Activated T-cell treated with anti-CD3 and anti-CD28 coated beads for 48 hours (primary cell): ENCODE data around the gene SHISAL1.

Experiments used
- DNase-seq: peaks from one replicate; pipeline ENCODE4 v3.0.0-alpha.2; 2020; ENCODE audit warnings: low read depth

The SHISAL1 gene

DNA sequence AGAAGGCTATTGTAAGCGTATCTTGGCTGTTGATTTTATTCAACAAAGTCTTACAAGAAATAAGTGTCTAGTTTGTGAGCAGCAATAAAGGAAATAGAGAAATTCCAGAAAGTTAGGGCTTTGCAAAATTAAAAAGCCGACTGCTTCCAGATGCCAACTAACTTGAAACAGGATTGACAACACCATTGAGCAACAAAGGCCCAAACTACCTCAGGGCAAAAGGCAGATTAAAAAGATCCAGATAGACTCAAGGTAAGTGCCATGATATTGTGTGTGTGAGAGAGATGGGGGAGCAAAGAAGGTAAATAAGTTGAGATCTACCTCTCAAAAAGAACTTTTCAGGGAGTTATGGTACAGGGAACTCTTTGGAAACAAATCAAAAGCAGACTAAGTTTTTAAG is 82.9 kb downstream of the SHISAL1 start:
- no peak for DNase-seq

DNA sequence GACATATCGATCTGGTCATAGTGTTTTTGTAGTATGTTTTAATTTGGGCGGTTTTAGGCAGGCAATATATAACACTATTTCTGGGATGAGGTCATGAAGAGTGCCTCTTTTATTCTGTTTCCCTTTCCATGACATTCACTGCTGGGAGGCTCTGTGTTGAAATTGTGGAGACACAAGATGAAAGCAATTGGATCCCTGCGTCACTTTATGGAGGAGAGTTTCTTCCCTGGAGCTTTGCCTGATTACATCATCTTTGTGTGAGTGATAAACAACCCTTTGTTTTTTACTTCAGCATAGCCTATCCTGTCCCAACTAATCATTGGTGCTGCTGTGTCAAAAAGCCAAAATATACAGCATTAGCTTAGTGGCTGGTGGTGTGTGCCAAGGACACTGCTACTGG is 83.4 kb downstream of the SHISAL1 start:
- no peak for DNase-seq

DNA sequence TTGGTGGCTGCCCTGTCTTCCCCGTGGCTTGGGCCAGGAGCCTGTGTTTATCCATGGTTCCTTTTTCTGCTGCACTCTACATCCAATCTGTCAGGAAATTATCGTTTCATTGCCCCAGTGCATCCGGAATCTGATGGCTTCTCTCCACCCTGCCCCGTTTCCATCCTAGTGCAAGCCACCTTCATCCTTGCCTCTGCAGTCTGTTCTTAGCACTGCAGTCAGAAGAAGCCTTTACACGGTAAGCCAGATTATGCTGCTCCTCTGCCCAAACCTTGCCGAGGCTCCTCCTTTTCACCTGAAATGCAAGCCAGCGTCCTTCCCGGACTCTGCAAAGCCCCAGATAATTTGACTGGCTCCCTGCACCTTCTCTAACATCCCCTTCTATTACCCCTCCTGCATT is 86.9 kb downstream of the SHISAL1 start:
- no peak for DNase-seq

DNA sequence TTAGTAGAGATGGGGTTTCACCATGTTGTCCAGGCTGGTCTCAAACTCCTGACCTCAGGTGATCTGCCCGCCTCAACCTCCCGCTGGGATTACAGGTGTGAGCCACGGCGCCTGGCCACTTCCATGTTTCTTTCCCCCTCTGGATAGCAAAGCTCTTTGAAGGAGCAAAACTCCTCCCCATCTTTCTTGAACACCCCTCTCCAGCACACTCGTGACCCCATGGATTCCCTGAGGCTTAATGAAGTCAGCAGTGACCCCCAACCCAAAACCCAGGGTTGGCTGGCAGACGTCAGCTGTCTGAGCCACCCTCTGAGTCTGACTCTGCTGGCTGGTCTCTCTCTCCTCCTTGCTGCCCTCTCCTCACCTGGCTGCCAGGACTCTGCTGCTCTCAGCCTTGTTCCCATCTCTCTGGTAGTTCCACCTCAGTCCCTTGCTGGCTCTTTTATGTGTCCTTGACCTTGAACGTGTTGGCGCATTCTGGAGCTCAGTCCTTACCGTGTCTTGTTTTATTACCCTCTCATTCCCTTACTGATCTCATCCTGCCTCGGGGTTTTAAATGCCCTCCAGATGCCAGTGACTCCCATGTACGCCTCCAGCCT is 87.6 kb downstream of the SHISAL1 start:
- no peak for DNase-seq

DNA sequence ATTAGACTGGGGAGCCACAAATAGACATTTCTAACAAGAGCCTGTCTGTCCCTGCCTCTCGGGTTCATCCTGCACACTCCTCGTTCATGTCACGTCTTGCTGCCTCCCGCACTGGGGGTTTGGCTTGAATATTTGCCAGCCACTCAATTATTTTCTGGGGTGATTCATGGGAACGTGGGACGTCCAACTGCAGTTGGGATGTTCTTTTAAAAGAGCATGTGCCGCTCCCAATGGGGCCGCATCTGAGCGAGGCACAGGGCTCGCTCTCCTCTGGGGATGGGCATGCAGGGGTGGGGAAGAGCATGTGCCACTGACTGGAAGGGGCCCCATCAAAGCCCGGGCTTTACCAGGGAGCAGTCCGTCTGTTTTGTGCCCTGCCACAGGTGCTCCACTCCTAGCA is 88.6 kb downstream of the SHISAL1 start:
- DNase-seq = no peak

DNA sequence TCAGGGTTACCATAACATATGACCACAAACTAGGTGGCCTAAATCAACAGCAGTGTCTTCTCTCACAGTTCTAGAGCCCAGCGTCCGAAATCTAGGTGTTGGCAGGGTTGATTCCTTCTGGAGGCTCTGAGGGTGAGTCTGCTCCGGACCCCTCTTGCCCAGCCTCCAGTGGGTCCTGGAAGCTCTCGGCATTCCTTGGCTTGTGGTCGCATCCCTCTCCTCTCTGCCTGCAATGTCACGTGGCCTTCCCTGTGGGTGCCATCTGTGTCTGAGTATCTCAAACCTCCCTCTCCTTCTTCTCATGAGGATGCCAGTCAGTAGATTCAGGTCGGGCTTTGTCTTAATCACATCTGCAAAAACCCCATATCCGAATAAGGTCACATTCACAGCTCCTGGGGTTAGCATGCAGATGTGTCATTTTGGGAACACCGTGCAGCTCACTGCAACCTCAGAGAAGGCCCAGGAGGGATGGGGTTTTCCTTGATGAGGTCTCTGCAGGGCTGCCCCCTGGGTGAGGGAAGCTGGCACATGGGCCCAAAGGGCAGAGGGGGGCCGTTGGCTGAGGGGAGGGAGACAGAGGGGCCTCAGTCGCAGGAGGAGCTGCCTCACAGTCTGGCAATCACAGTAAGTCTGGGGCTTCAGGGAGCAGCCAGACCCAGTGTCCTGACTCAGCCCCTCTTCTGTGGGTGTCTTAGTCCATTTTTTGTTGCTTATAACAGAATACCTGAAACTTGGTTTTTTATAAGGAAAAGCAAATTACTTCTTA is 90.9 kb downstream of the SHISAL1 start:
- DNase-seq = no peak

DNA sequence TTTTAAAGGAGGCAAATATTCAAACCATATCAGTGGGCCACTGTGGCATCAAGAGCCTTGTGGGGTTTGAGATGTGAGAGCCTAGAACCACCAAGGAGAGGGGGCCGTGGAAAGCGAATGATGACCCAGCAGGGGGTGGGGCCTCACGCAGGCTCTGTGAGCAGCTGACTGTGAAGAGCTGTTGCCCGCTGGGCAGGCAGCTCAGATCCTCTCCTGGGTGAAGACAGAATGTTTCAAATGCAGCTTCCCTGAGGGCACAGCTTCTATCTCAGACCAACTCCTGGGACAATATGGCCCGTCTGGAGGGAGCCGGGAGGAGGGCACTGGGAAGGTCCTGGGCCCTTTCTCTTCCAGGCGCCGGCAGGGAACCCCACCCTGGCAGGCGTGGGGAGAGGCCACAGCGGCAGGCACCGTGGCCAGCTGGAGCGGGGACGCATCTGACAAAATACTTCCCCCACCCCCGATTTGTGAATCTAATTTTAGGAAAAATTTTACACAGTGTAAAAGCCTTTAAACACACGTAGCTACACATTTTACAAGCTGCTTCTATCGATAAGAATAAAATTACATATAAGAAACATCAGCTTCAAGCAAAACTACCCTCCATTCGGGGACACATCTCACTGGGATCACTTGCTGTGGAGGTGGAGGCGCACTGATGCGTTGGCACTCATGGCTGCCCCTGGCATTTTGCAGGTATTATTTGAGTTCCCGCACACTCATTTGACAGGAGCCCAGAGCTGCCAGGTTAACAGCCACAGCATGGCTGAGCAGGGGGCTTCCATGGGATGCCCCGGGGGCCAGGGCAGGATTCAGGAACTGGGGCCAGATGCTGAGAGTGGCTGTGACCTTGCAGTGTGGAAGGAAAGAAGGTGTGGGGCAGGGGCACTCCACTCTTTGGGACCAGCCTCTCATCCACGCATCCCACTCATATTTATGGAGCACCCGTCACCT is 91.7 kb downstream of the SHISAL1 start:
- no peak for DNase-seq

DNA sequence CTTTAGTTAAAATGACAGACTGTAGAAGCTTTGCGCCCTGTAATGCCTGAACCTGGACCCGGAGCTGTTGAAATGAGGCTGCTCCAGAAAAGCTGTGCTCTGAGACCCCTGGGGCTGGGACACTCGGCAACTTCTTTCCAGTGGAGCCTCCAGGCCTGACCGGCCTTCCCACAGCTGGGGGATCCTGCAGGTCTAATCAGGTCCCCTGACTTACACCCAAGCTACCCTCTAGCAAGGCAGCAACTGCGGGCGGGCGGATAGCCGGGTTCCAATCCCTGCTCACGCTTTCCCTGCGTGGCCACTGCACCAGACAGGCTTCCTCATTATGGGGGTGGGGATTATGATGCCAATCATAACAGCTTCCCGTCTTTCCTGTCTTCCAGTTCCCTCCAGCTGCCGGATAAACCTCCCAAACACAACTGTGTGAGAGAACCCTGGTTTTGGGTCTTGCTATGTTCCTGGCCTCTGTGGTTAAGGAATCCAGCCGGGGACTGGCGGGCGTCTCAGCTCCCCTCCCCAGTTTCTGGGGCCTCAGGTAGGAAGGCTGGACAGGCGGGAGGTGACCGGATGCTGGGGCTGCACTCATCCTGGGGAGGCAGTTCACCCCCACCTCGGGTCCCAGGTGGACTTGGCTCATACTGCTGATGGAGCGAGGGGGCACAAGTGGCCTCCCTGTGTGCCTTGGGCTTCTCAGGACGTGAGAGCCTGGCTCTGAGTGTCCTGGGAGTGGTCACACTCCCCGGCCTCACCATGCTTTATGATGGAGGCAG is 93.5 kb downstream of the SHISAL1 start:
- no peak for DNase-seq

DNA sequence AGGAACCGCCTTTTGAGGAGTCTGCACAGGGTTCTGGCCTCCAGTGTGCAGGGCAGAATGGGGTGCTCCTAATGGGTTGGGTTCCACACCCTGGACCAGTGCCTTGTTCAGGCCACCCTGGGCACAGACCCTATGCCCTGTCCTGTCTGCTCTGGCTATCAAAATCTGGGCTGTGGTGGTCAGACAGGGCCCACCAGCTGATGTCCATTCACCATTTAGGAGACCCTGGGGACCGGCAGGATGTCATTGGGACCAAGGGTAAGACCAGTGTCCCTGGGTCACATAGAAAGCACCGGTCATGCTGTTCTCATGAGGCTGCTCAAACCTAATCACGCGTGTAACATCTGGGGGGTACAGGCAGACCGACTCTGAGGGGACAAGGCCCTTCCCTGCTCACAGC is 94.7 kb downstream of the SHISAL1 start:
- DNase-seq = no peak

DNA sequence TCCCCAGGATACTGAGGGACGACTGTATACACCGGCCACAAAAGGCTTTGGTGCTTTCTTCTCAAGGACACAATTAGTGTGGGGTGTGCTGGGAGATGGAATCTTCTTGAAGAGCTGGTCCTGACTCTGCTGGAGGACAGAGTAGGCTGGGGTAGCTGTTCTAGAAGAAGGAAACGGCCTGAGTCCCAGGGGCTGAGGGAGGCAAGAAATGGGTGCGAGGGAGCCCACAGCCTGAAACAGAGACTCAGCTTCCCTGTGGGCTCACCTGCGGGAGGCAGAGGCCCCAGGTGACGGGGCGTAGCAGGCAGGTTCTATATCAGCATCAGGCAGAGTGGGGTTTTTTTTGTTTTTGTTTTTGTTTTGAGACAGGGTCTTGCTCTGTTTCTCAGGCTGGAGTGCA is 95.4 kb downstream of the SHISAL1 start:
- no peak for DNase-seq

DNA sequence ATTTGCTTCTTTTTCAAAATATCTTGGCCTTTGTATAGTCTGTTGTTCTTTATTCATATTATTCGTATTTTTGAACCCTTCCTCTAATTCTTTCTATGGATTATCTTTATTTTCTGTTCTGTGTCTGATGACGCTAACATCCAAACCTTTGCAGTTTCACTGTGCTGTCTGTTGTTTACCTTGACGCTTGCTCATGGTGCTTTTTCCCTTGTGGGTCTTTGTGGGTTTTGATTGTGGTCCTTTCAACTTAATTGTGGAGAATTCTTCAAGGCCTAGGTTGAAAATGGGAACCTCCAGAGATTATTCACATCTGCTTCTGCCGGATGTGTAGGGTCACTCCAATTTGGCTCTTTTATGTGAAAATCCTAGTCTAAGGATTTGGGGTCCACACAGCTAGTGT is 97.5 kb downstream of the SHISAL1 start:
- DNase-seq = no peak

DNA sequence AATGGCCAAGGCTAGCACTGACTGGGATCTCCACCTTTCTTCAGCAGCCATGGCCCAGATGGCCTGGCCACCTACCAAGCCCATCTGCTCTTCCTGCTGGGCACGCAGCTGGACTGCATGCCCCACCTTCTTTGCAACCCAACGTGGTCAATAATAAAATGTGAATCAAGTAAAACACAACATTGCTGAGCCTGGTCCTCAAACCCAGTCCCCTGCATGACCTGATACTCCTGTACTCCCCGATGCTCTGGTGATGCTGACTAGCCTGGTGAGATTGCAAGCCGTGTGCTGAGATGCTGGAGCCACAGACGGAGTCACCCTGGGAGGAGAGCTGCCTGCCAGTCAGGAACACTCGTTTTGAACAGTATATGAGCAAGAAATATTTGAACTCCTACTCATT is 98.0 kb downstream of the SHISAL1 start:
- DNase-seq = no peak

DNA sequence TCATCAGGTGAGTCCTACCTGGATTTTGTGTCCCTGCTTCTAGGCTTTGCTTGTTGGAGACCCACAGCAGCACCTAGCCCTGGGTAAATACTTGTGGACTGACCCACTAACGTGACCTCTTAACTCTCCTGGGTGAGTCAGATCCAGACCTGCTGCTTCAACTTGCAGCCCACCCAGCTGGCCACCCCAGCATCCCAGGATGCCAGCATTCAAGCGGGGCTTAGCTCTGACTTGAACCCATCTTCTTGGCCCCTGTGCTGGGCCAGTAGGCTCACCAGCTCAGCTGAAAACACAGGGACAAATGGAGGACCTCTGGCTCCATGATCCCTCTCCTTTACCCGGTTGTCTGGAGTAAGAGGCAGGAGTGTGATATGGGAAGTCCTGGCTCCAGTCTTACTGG is 98.6 kb downstream of the SHISAL1 start:
- no peak for DNase-seq

DNA sequence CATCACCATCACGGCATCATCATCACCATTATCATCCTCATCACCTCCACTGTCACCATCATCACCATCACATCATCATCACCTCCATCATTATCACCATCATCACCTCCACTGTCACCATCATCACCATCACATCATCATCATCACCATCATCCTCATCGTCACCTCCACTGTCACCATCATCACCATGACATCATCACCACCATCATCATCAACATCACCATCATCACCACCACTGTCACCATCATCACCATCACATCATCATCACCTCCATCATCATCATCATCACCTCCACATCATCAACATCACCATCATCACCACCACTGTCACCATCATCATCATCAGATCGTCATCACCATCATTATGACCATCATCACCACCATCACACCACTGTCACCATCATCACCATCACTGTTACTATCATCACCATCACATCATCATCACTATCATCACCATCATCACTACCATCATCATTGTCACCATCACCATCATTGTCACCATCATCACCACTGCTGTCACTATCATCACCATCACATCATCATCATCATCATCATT is 99.2 kb downstream of the SHISAL1 start:
- DNase-seq = no peak

DNA sequence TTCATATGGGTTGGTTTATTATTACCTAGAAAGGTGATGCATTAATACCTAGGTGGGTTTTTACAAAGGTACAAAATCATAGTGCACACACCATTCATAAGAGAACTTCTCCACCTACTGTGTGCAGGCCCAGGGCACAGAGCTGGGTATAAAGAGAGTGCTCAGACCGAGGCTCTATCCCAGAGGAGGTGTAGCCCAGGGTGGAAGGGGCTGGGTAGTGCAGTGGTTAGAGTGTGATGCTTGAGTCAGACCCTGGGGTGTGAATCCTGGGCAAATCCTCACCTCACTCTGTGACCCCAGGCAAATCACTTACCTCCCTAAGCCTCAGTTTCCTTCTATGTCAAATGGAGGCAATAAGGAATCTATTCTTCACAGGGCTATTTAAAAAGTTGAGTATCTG is 99.8 kb downstream of the SHISAL1 start:
- no peak for DNase-seq

DNA sequence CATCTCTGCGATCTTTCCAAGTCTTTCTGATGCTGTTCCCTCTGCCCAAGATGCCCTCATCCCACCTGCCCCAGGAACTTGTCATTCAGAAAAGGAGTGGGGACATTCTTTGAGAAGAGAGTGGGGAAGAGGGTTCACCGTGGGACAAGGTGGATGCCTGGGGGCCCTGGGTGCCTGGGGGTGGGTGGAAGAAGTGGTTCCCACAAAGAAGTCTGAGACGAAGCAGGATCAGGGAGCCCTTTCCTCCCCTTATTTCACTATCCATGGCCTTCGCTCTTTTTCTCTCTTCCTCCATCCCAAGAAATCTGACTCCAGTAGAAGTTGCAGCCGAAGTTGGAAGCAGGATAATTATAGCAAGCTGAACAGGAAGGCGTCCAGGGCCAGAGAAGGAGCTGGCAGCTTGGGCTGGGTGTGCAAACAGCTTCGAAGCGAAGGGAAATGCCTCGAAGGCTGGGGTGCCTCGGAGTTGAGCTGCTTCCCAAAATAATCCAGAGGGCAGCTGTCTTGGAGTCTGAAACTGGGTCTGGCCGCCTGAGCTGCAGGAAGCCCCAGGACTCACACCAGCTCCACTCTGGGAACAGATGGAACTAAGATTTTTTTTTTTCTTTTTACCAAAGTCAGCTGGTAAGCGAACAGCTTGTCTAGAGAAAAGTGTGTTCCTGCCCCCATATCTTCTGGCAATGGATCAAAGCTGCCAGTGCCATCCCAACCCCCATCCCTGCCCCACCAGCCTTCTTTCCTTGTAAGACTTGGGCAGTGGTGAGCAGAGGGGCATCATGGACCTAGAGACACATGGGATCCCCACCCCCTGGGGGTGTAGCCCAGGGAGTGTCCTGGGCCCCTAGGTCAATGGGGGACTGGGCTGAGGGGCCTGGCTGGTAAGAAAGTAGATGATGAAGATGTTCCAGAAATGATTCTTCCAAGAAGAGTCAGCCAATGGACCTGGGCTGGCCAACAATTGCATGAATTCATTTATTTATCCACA is 100.5 kb downstream of the SHISAL1 start:
- DNase-seq = no peak

DNA sequence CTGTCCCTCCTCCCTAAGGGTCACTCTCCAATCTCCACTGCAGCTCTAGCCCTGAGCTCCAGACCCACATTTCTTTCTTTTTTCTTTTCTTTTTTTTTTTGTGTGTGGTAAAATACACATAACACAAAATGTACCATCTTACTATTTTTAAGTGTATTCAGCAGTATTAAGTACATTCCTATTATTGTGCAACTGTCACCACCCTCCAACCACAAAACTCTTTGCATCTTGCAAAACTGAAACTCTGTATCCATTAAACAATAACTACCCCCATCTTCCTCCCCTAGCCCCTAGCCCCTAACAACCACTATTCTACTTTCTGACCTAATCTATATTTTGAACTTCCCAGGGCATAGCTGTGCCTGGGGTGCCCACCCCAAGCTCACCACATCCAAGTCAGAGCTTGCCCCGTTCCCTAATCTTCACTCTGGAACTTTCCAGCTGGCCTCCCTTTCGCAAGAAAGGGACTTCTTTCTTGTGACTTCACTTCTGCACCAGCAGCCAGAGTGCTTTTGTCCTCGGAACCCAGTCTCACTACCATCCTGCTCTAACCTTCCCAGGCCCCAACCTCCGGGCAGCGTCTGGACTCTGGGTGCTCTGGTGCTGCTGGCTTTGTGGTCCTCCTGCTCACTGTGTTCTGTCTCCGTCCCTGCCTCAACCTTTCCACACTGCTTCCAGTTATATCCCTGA is 101.3 kb downstream of the SHISAL1 start:
- DNase-seq = no peak

DNA sequence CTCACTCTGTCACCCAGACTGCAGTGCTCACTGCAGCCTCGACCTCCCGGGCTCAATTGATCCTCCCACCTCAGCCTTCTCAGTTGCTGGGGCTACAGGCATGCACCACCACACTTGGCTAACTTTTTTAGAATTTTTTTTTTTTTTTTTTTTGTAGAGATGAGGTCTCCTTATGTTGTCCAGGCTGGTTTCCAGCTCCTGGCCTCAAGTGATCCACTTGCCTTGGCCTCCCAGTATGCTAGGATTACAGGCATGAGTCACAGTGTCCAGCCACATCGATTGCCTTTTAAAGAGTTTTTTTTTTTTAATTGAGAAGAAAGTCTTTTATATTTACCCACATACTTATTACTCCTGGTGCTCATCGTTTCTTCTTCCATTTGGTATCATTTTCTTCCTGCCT is 102.0 kb downstream of the SHISAL1 start:
- DNase-seq = no peak

DNA sequence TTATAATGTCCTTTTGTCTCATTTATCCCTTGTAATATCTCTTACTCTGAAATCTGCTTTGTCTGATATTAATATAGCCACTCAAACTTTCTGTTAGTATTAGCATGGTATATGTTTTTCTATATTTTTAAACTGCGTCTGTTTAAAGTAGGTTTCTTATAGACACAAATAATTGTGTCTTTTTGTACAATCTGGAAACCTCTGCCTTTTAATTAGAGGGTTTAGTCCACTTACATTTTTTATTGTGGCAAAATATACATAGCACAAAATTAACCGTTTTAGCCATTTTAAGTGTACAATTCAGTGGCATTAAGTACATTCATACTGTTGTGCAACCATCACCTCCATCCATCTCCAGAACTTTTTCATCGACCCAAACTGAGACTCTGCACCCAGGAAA is 103.4 kb downstream of the SHISAL1 start:
- DNase-seq = no peak

DNA sequence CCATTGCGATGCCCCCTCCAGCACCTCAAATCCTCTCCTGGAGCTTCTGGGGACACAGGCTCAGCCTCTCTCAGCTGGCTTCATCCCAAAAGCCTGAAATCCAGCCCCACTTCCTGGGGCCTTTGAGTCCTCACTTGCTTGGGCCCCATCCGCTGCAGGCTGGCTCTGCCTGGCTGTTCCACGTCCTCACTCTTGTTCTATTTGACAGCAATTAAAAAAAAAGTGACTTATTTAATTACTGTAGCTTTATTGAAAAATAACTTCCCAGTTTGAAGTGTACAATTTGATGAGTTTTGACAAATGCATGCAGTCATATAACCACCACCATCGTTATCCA is 104.8 kb downstream of the SHISAL1 start:
- no peak for DNase-seq
